Measurements from ENCODE around the gene EFNA2. TPM values are rescaled to one million over a fixed set of nuclear protein-coding genes. Genes with fewer than 3 reads are reported as not detected.
A peak's percentile ranks its signal among the peaks of the same experiment; 100 is the strongest.

Gene EFNA2
- total RNA-seq, 4 donors from 2014 or later, result not detected

DNA sequence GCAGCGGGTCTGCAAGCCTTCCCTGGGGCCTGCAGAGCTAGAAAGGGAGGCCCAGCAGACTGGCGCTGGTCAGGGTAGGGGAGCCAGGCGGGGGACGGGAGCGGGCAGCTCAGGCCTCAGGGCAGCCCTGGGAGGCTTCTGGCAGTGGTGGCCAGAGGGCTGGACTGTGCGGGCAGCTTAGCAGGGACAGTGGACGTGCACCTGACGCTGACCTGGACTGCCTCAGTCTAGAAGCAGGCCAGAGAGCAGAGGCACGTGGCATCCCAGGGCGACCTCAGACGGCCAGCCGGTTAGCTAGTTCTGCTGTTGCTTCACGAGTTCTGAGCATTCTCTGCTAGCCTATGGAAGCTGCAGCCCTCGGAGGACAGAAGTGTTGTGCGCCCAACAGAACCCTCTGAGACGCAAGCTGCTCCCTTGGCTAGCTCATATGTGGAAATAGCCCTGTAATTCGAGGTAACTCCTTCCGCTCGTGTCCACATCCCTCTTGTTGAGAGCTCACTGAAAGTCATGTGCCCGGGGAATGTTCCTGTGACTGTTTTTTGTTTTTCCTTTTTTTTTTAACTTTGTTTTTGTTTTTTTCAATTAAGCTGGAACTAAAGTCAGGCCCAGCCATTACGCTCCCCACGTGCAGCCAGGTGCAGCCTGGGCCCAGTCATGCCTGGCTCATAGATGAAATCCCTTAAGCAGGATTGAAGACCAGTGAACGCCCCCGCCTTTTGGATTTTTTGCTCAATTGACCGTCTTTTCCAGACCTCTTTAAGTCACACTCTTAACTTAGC, 12.2 kb upstream of the EFNA2 start:
- 80 to 83% methylated on average over 25 of the region's 25 CpGs for WGBS, 2 donors
- no peak for TF ChIP-seq POLR2A (IDR thresholded peaks at IDR 0.05)
- TF ChIP-seq, protein P1, sequence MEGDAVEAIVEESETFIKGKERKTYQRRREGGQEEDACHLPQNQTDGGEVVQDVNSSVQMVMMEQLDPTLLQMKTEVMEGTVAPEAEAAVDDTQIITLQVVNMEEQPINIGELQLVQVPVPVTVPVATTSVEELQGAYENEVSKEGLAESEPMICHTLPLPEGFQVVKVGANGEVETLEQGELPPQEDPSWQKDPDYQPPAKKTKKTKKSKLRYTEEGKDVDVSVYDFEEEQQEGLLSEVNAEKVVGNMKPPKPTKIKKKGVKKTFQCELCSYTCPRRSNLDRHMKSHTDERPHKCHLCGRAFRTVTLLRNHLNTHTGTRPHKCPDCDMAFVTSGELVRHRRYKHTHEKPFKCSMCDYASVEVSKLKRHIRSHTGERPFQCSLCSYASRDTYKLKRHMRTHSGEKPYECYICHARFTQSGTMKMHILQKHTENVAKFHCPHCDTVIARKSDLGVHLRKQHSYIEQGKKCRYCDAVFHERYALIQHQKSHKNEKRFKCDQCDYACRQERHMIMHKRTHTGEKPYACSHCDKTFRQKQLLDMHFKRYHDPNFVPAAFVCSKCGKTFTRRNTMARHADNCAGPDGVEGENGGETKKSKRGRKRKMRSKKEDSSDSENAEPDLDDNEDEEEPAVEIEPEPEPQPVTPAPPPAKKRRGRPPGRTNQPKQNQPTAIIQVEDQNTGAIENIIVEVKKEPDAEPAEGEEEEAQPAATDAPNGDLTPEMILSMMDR (IDR thresholded peaks at IDR 0.05), result no peak
- intact Hi-C loops (cut with DNase I; ENCODE audit: low total_unique reads), result no loop called here
- DNase-seq (ENCODE audit: low spot score in 2 of 2), result no peak
- H3K4me3 ChIP-seq (ENCODE audit: low read depth, poor library complexity, severe bottlenecking), result no peak overlapping the region

DNA sequence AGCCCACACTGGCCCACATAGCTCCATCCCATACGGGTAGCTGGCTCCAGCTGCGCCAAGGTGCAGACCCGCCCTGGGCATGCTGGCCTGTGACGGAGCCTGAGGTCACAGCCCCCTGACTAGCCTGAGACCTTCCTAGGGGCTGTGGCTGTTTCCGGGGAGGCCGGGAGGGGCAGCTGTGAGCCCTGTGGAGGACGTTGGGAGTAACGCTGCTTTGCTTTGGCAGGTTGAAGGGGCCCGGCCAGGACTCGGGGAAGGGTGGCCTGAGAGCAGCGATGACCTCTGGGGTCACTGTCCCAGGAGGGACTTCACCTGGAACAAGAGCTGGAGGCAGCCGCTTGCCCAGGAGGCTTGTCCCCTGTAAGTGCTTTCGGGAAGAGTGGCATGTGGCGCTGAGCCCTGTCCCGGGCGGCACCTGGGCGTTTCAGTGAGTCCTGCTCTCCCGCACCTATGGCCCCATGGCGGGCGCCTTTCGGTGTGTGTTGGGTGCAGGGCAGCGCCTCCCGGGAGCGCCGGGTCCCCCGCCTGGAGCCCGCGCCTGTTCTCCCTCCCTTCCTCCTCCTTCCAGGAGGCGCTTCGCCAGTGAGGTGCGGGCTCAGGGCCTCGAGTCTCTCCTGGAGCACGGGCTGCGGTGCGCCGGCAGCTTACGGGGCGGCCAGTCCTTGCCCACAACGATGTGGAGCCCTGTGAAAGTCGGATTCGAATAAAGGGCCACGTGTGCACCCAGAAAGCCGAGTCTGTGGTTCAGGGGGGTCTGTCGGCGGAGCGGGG, 11.4 kb upstream of the EFNA2 start:
- DNase-seq (ENCODE audit: low spot score in 2 of 2), result no peak
- TF ChIP-seq POLR2A (IDR thresholded peaks at IDR 0.05), result no peak
- TF ChIP-seq, protein P1 (IDR thresholded peaks at IDR 0.05), result no peak
- 69 to 82% methylated on average over 38 to 46 of the region's 46 CpGs for WGBS, 2 donors
- intact Hi-C loops (cut with DNase I; ENCODE audit: low total_unique reads), result no loop called here
- no peak overlapping the region for H3K4me3 ChIP-seq (ENCODE audit: low read depth, poor library complexity, severe bottlenecking)

DNA sequence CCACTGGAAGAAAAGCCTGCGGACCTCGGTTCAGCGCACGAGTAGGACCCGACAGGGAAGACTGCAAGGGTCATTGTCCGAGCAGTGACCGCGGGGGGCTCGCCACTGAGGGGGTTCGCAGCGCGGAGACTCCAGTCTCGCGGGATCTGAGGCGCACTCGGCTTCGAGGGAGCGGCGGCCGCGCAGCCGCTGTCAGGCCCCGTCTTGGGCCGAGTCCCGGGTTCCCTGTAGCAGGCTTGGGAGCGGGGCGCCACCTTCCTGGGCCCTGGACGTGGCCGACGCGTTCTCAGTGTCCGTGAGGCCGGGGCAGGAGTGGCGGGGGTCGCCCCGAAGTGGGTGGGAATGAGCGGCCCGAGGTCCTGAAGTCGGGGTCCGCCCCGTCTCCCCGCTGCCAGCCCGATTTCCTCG, 10.8 kb upstream of the EFNA2 start:
- no peak overlapping the region for H3K4me3 ChIP-seq (ENCODE audit: low read depth, poor library complexity, severe bottlenecking)
- TF ChIP-seq POLR2A (IDR thresholded peaks at IDR 0.05), result no peak
- TF ChIP-seq, protein P1 (IDR thresholded peaks at IDR 0.05), result no peak
- DNase-seq (ENCODE audit: low spot score in 2 of 2), result no peak
- intact Hi-C loops (cut with DNase I; ENCODE audit: low total_unique reads), result loop anchor here (5.0 kb wide), 1 partner anchor 172 kb away; no protein-coding TSS in a partner anchor
- 24 to 26% methylated on average over 21 to 25 of the region's 44 CpGs for WGBS, 2 donors

DNA sequence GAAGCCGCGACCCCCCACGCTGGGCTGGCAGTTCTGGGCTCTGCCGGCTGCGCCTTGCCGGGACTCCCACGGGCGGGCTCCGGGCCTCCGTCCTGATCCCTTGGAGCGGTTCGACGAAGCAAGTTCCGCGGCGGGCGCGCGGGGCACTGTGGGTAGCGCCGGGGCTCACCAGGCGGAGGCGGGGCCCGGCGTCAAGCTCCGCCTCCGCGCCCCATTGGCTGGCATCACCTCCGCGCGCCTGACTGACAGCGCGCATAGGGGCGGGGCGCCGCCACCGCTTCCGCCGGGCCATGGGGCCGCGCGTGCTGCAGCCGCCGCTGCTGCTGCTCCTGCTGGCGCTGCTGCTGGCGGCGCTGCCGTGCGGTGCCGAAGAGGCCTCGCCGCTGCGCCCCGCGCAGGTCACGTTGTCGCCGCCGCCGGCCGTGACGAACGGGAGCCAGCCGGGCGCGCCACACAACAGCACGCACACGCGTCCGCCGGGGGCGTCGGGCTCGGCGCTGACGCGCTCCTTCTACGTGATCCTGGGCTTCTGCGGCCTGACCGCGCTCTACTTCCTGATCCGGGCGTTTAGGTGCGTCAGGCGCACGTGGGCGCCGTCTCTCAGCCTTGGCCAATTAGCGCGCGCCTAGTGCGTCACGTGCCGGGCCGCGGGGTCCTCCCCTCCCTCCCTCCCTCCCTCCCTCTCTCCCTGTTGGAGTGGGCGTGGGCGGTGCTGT, 10.3 kb upstream of the EFNA2 start, which contains the start of gene FAM174C:
Gene FAM174C, plus strand, starts transcription at position 271 of the 716 bp plus-strand sequence. Its CDS starts 20 bp downstream, at position 291.
- intact Hi-C loops (cut with DNase I; ENCODE audit: low total_unique reads), result loop anchor here (5.0 kb wide), 1 partner anchor 172 kb away; no protein-coding TSS in a partner anchor
- H3K4me3 ChIP-seq (ENCODE audit: low read depth, poor library complexity, severe bottlenecking), result peak within 1 kb of the TSS; percentile 47
- TF ChIP-seq POLR2A (IDR thresholded peaks at IDR 0.05), result no peak
- TF ChIP-seq, protein P1 (IDR thresholded peaks at IDR 0.05), result no peak
- WGBS, 2 donors, result 0% methylated on average over 10 to 22 of the region's 98 CpGs
- peak; percentile 93 to 99 for DNase-seq (ENCODE audit: low spot score in 2 of 2)

DNA sequence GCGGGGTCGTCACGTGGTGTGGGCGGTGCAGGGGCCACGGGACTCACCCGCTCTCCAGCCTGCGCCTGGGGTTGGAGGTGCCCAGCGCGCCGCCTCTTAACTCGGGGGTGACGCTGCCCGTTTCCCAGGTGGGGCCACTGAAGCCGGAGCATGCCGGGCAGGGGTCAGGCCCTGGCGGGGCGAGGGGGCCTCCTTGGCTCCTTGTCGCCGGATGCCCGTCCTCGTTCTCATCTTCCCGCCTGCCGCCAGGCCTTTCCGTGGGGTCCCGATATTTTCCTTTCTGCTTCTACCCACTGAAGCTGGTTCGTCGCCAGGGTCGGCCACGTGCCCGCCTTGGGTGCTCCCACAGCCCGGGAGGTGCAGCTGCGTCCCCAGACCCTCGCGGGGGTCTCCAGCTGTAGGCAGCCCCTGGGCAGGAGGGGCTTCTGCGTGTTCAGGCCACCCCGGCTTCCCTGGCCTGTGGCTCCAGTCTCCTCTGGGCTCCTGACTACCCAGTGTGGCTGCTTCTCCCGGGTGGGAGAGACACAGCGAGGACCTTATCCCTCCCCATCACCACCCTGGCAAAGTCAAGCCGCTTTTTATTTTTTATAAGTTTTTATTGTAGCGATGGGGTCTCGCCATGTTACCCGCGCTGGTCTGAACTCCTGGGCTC, 9.6 kb upstream of the EFNA2 start:
- H3K4me3 ChIP-seq (ENCODE audit: low read depth, poor library complexity, severe bottlenecking), result peak overlapping the region; percentile 47
- intact Hi-C loops (cut with DNase I; ENCODE audit: low total_unique reads), result loop anchor here (5.0 kb wide), 1 partner anchor 171 kb away; no protein-coding TSS in a partner anchor
- TF ChIP-seq POLR2A (IDR thresholded peaks at IDR 0.05), result no peak
- TF ChIP-seq, protein P1 (IDR thresholded peaks at IDR 0.05), result no peak
- 7 to 9% methylated on average over 28 to 31 of the region's 43 CpGs for WGBS, 2 donors
- peak in 1 of 2 donors; percentile 94 for DNase-seq (ENCODE audit: low spot score in 2 of 2)
